Spleen (tissue), 11 donors: ENCODE data around the gene MAN2A2. TPM values are rescaled to one million over a fixed set of nuclear protein-coding genes. Genes with fewer than 3 reads are reported as not detected.

Source experiments
- DNase-seq: peaks from one replicate; pipeline ENCODE4 v3.0.0-alpha.2; 2020
- H3K27ac ChIP-seq, 8 donors: fragments of 200-600 bp; sonication (generic) in 7 of 8; 1 replicate in 4 of 8; 2 replicates in 4 of 8; pipeline versions ENCODE4 v1.5.0 to v1.8.0; 2016 to 2021; ENCODE audit warnings: inconsistent platforms in 4 of 8, mild to moderate bottlenecking in 4 of 8, moderate library complexity in 1 of 8
- H3K27me3 ChIP-seq, 7 donors: fragments of 200-600 bp; sonication (generic) in 6 of 7; replicated peaks in 1 of 7; 1 replicate in 4 of 7; 2 replicates in 3 of 7; pipeline versions ENCODE4 v1.5.0 to v1.8.0; 2016 to 2021; ENCODE audit warnings: inconsistent platforms in 3 of 7, mild to moderate bottlenecking in 1 of 7
- H3K36me3 ChIP-seq, 6 donors: fragments of 200-600 bp; sonication (generic) in 5 of 6; 1 replicate in 4 of 6; 2 replicates in 2 of 6; pipeline versions ENCODE4 v1.5.0 to v1.8.0; 2016 to 2021; ENCODE audit warnings: inconsistent platforms in 2 of 6
- H3K4me1 ChIP-seq, 6 donors: fragments of 200-600 bp; sonication (generic) in 5 of 6; 1 replicate in 3 of 6; 2 replicates in 3 of 6; pipeline versions ENCODE4 v1.5.0 to v1.8.0; 2016 to 2021; ENCODE audit warnings: inconsistent platforms in 3 of 6
- H3K4me3 ChIP-seq, 8 donors: fragments of 200-600 bp; sonication (generic) in 7 of 8; 1 replicate in 4 of 8; 2 replicates in 4 of 8; pipeline versions ENCODE4 v1.5.0 to v1.8.0; 2016 to 2021; ENCODE audit warnings: inconsistent platforms in 4 of 8, mild to moderate bottlenecking in 4 of 8, moderate library complexity in 2 of 8
- H3K9me3 ChIP-seq, 8 donors: fragments of 200-600 bp; sonication (generic) in 7 of 8; 1 replicate in 4 of 8; 2 replicates in 4 of 8; pipeline versions ENCODE4 v1.5.0 to v1.8.0; 2016 to 2021; ENCODE audit warnings: inconsistent platforms in 4 of 8
- POLR2A ChIP-seq, 3 donors: fragments of 450-650 bp; IDR thresholded peaks; one replicate each; pipeline ENCODE4 v1.5.1; 2017; ENCODE audit warnings: antibody characterized with exemption in 3 of 3, mild to moderate bottlenecking in 1 of 3
- POLR2AphosphoS5 ChIP-seq, 3 donors: sonication (generic); formaldehyde crosslinking; IDR thresholded peaks; one replicate each; pipeline ENCODE4 v1.5.1; 2017; ENCODE audit warnings: antibody characterized with exemption in 3 of 3
- WGBS, 5 donors: extraction: QIAGEN DNeasy Blood & Tissue Kit in 3 of 5; methylation state at CpG; one replicate each; pipeline versions ENCODE4 v1.1.5 to v1.1.7; 2013 to 2018; 5-methylcytosine and 5-hydroxymethylcytosine counted together
- intact Hi-C: fragments of 100-400 bp; cut with DNase I; formaldehyde crosslinking; loops from one replicate; pipeline ENCODE4 v1.15.0; 2023; ENCODE audit warnings: low total_unique reads
- polyA plus RNA-seq, 3 donors: library from polyadenylated mRNA; stranded (reverse); fragments of 200-250 nt; gene quantifications; one replicate each; pipeline ENCODE4 v1.2.1, GENCODE V29; 2013
- total RNA-seq, 7 donors: library from RNA; depleted of rRNA in 3 of 7; stranded (reverse); fragments of >200 nt in 3 of 7; fragmentation: NEBNext Ultra II Directional in 4 of 7; extraction: Animal tissue kit (Norgen Biotek cat#: 25700) in 4 of 7; gene quantifications; one replicate each; pipeline versions ENCODE4 v1.1.0 to v1.2.1, GENCODE V29; 2016 to 2021
- TF ChIP-seq, protein P1 (sequence below), 11 experiments: fragments of 200-600 bp in 7 of 11; fragments of 450-650 bp in 4 of 11; sonication (generic) in 4 of 11; IDR thresholded peaks in 8 of 11; conservative IDR thresholded peaks in 3 of 11; 1 replicate in 7 of 11; 2 replicates in 4 of 11; pipeline versions ENCODE4 v1.4.0 to v1.8.0; 2016 to 2021; ENCODE audit warnings: antibody characterized with exemption in 11 of 11, inconsistent platforms in 4 of 11, mild to moderate bottlenecking in 1 of 11
- donor health status: healthy with polysubstance abuse.
- donor health status: DM: no; HTN: no; CAD: no; lungs with moderate emphysema.
- donor health status: DM: no; HTN: no; CAD: no.
- donor health status: Bipolar disorder and iron deficiency.
- donor health status: healthy.
- donor health status: DM: no; HTN: no; CAD: no.
- donor health status: DM: yes; HTN: yes; CAD: no.

The MAN2A2 gene
- total and polyA plus RNA-seq, 10 donors = 13.7 to 167 (median 110) TPM

DNA sequence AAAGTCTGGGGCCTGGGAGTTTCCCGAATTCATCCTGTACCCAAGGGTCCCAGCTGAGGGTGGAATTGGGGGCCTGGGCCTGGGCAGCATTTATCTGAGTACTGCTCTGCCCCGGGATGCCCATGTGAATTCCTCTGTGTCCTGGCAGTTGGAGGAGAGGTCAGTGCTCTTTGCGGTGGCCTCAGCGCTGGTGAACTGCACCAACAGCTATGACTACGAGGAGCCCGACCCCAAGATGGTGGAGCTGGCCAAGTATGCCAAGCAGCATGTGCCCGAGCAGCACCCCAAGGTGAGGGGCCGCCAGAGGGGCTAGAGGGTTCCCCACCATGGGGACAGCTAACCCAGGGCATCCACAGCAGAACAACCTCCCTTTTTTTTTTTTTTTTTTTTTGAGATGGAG, 45.4 kb downstream of the MAN2A2 start:
- Histone ChIP-seq H3K4me3 (no peak overlapping the region), H3K36me3 (peaks cover 7 to 100% (median 96%) of the 10 kb centered on the region in 6 donors), H3K9me3 (no peaks in the 10 kb centered on the region), H3K27me3 (no peaks in the 10 kb centered on the region), H3K27ac (no peak overlapping the region), H3K4me1 (peaks cover 0 to 14% (median 0%) of the 10 kb centered on the region in 6 donors)
- intact Hi-C loops = no loop called here
- no peak for DNase-seq
- TF ChIP-seq POLR2A (IDR thresholded peaks at IDR 0.05) (no peak), POLR2AphosphoS5 (IDR thresholded peaks at IDR 0.05) (no peak)
- TF ChIP-seq, protein P1, sequence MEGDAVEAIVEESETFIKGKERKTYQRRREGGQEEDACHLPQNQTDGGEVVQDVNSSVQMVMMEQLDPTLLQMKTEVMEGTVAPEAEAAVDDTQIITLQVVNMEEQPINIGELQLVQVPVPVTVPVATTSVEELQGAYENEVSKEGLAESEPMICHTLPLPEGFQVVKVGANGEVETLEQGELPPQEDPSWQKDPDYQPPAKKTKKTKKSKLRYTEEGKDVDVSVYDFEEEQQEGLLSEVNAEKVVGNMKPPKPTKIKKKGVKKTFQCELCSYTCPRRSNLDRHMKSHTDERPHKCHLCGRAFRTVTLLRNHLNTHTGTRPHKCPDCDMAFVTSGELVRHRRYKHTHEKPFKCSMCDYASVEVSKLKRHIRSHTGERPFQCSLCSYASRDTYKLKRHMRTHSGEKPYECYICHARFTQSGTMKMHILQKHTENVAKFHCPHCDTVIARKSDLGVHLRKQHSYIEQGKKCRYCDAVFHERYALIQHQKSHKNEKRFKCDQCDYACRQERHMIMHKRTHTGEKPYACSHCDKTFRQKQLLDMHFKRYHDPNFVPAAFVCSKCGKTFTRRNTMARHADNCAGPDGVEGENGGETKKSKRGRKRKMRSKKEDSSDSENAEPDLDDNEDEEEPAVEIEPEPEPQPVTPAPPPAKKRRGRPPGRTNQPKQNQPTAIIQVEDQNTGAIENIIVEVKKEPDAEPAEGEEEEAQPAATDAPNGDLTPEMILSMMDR (IDR thresholded peaks at IDR 0.05 in 8 of 11, conservative IDR thresholded peaks at IDR 0.05 in 3 of 11) = no peak
- 92 to 97% (median 96%) methylated on average over 8 of the region's 8 CpGs for WGBS, 5 donors

- peak in 1 of 3 donors; percentile 24 for TF ChIP-seq POLR2AphosphoS5 (IDR thresholded peaks at IDR 0.05)
- TF ChIP-seq, protein P1 (IDR thresholded peaks at IDR 0.05 in 8 of 11, conservative IDR thresholded peaks at IDR 0.05 in 3 of 11) = no peak
- TF ChIP-seq POLR2A (IDR thresholded peaks at IDR 0.05) = no peak
- DNase-seq = no peak
- intact Hi-C loops = no loop called here
- Histone ChIP-seq H3K4me3 (no peak overlapping the region), H3K4me1 (peaks cover under 1 to 22% (median 7%) of the 10 kb centered on the region in 6 donors), H3K36me3 (peaks cover 1 to 89% (median 83%) of the 10 kb centered on the region in 6 donors), H3K9me3 (no peaks in the 10 kb centered on the region), H3K27me3 (no peaks in the 10 kb centered on the region), H3K27ac (peak overlapping the region in 2 of 8 donors; percentile 17 to 37)
- WGBS, 5 donors = 87 to 93% (median 90%) methylated on average over 14 to 23 of the region's 23 CpGs
Observed at GRCh38 chr15:90949979-90950675, 47.0 kb downstream of the MAN2A2 start.

- WGBS, 5 donors = 94 to 98% (median 97%) methylated on average over 6 of the region's 6 CpGs
- H3K4me1 ChIP-seq = peaks cover 6 to 28% (median 12%) of the 10 kb centered on the region in 6 donors
- H3K27ac ChIP-seq = no peak overlapping the region
- TF ChIP-seq POLR2AphosphoS5 (IDR thresholded peaks at IDR 0.05) (no peak), POLR2A (IDR thresholded peaks at IDR 0.05) (no peak)
- TF ChIP-seq, protein P1 (IDR thresholded peaks at IDR 0.05 in 8 of 11, conservative IDR thresholded peaks at IDR 0.05 in 3 of 11) = no peak
- no peaks in the 10 kb centered on the region for H3K9me3 ChIP-seq
- peaks cover 0 to 84% (median 78%) of the 10 kb centered on the region in 6 donors for H3K36me3 ChIP-seq
- no peak overlapping the region for H3K4me3 ChIP-seq
- intact Hi-C loops = no loop called here
- DNase-seq = no peak
- no peaks in the 10 kb centered on the region for H3K27me3 ChIP-seq
Observed at GRCh38 chr15:90950676-90951075, 47.6 kb downstream of the MAN2A2 start.

- peak in 1 of 3 donors; percentile 42 for TF ChIP-seq POLR2AphosphoS5 (IDR thresholded peaks at IDR 0.05)
- TF ChIP-seq POLR2A (IDR thresholded peaks at IDR 0.05) = no peak
- WGBS, 5 donors = 92 to 97% (median 94%) methylated on average over 13 to 14 of the region's 14 CpGs
- H3K9me3 ChIP-seq = no peaks in the 10 kb centered on the region
- no peaks in the 10 kb centered on the region for H3K27me3 ChIP-seq
- no peak for DNase-seq
- H3K4me3 ChIP-seq = no peak overlapping the region
- H3K36me3 ChIP-seq = peaks cover 0 to 68% (median 57%) of the 10 kb centered on the region in 6 donors
- no peak overlapping the region for H3K27ac ChIP-seq
- intact Hi-C loops = no loop called here
- H3K4me1 ChIP-seq = peaks cover 14 to 49% (median 30%) of the 10 kb centered on the region in 6 donors
Observed at GRCh38 chr15:90952901-90953677, 50.0 kb downstream of the MAN2A2 start.
